Gastrocnemius medialis (tissue), 4 donors: ENCODE measurements around the gene DNAI4.

ENCODE experiments used
- CTCF ChIP-seq, 5 experiments: fragments of 450-650 bp in 3 of 5; fragments of 200-600 bp in 2 of 5; sonication (generic) in 2 of 5; IDR thresholded peaks in 4 of 5; conservative IDR thresholded peaks in 1 of 5; 1 replicate in 4 of 5; 2 replicates in 1 of 5; pipeline ENCODE4 v1.5.1; 2016 to 2019; ENCODE audit warnings: antibody characterized with exemption in 5 of 5, mild to moderate bottlenecking in 3 of 5, moderate library complexity in 3 of 5
- POLR2A ChIP-seq, 2 donors: fragments of 450-650 bp; IDR thresholded peaks; one replicate each; pipeline ENCODE4 v1.6.1; 2017; ENCODE audit warnings: antibody characterized with exemption in 2 of 2, mild to moderate bottlenecking in 2 of 2, moderate library complexity in 2 of 2

- TF ChIP-seq POLR2A (IDR thresholded peaks at IDR 0.05) (no peak), CTCF (IDR thresholded peaks at IDR 0.05 in 4 of 5, conservative IDR thresholded peaks at IDR 0.05 in 1 of 5) (no peak)
These were observed 115.4 kb downstream of the DNAI4 start for GRCh38 chr1:66809245-66809644.
